Stimulated activated memory B cell treated with anti-CD40 and anti-IgM and Interleukin-4, amounts not matched to agents 10 μg/mL and 1 μg/mL and 100 μg/mL, for 72 hours (primary cell): ENCODE data around the gene TDP1.
"Not testable (repeated sequence)": the region's sequence is repeated elsewhere in the genome, so short reads cannot be mapped to it uniquely, and the experiment has no call there.

ENCODE experiments used
- ATAC-seq: fragments of 150-1000 bp; cut with Tn5 transposase; 2 replicates; pipeline ENCODE4 v1.10.0; 2021
- H3K27ac Mint-ChIP-seq: one replicate; pipeline ENCODE4 v1.8.0; 2022; ENCODE audit warnings: mild to moderate bottlenecking, mixed read lengths
- H3K27me3 Mint-ChIP-seq: one replicate; pipeline ENCODE4 v1.8.0; 2022; ENCODE audit warnings: mixed read lengths
- H3K36me3 Mint-ChIP-seq: one replicate; pipeline ENCODE4 v1.8.0; 2022; ENCODE audit warnings: mixed read lengths
- H3K4me1 Mint-ChIP-seq: one replicate; pipeline ENCODE4 v1.8.0; 2022; ENCODE audit warnings: mixed read lengths
- H3K4me3 Mint-ChIP-seq: one replicate; pipeline ENCODE4 v1.8.0; 2022; ENCODE audit warnings: mild to moderate bottlenecking, moderate library complexity, mixed read lengths
- H3K9me3 Mint-ChIP-seq: one replicate; pipeline ENCODE4 v1.8.0; 2022; ENCODE audit warnings: mixed read lengths

The TDP1 gene

GRCh38 chr14:89992273-89992672 is 36.5 kb downstream of the TDP1 start:
- ATAC-seq, result no peak
- Mint-ChIP-seq H3K36me3 (peaks cover 66% of the 10 kb centered on the region), H3K27me3 (no peaks in the 10 kb centered on the region), H3K9me3 (no peaks in the 10 kb centered on the region), H3K4me1 (no peaks in the 10 kb centered on the region), H3K27ac (no peak overlapping the region), H3K4me3 (no peak overlapping the region)

DNA sequence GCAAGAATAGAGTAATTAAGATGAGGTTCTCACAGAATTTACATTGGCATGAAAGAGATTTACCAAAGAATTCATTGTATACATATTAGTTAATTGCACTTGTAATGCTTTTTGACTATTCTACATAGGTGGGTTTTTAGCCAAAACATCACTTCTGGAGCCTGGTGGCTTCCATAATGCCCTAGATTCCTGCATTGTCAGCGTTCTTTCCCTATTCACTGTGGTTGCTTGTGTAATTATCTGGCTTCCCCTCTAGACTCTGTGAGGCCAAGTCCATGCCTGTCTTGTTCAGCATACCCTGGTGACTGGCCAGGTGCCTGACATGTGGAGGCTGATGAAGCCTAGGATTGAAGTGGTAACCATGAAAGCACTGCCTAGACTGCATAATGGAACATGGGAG is 41.2 kb downstream of the TDP1 start:
- ATAC-seq, result no peak
- peaks cover 78% of the 10 kb centered on the region for H3K36me3 Mint-ChIP-seq
- H3K27ac Mint-ChIP-seq, result no peak overlapping the region
- no peaks in the 10 kb centered on the region for H3K27me3 Mint-ChIP-seq
- H3K9me3 Mint-ChIP-seq, result no peaks in the 10 kb centered on the region
- no peaks in the 10 kb centered on the region for H3K4me1 Mint-ChIP-seq
- no peak overlapping the region for H3K4me3 Mint-ChIP-seq

GRCh38 chr14:90000935-90001334 is 45.2 kb downstream of the TDP1 start:
- ATAC-seq, result no peak
- Mint-ChIP-seq H3K36me3 (peaks cover 79% of the 10 kb centered on the region), H3K27me3 (no peaks in the 10 kb centered on the region), H3K27ac (no peak overlapping the region), H3K4me1 (no peaks in the 10 kb centered on the region), H3K4me3 (no peak overlapping the region), H3K9me3 (no peaks in the 10 kb centered on the region)

- H3K9me3 Mint-ChIP-seq, result no peaks in the 10 kb centered on the region
- peaks cover 81% of the 10 kb centered on the region for H3K36me3 Mint-ChIP-seq
- H3K4me1 Mint-ChIP-seq, result peaks cover 5% of the 10 kb centered on the region
- H3K27ac Mint-ChIP-seq, result no peak overlapping the region
- no peaks in the 10 kb centered on the region for H3K27me3 Mint-ChIP-seq
- ATAC-seq, result no peak
- no peak overlapping the region for H3K4me3 Mint-ChIP-seq
Measured at GRCh38 chr14:90003526-90004307, 48.0 kb downstream of the TDP1 start.

DNA sequence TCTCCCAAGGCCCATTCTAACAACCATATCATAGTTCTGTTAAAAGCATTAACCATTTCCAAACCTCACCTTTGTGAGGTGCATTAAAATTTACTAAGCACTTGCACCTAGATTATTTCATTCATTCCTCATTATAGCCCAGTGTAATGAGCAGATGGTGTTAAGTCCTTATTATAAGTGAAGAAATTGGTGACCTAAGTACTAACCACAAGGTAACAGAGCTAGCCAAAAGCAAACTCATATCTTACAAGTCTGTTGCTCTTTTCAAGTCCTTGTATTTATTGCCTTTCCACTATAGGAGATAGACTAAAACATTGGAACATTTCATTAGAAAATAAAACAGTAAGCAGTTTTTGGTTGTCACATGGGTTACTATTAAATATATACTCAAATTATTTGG is 49.7 kb downstream of the TDP1 start:
- H3K27me3 Mint-ChIP-seq, result no peaks in the 10 kb centered on the region
- H3K36me3 Mint-ChIP-seq, result peaks cover 88% of the 10 kb centered on the region
- ATAC-seq, result no peak

GRCh38 chr14:90005939-90006530 is 50.3 kb downstream of the TDP1 start:
- peaks cover 90% of the 10 kb centered on the region for H3K36me3 Mint-ChIP-seq
- no peaks in the 10 kb centered on the region for H3K27me3 Mint-ChIP-seq
- no peak for ATAC-seq
- no peak overlapping the region for H3K27ac Mint-ChIP-seq
- peaks cover 2% of the 10 kb centered on the region for H3K9me3 Mint-ChIP-seq
- peaks cover 5% of the 10 kb centered on the region for H3K4me1 Mint-ChIP-seq
- no peak overlapping the region for H3K4me3 Mint-ChIP-seq

More for the DNA sequence above, 49.7 kb downstream of the TDP1 start:
- H3K9me3 Mint-ChIP-seq, result no peaks in the 10 kb centered on the region
- H3K4me3 Mint-ChIP-seq, result no peak overlapping the region
- H3K4me1 Mint-ChIP-seq, result peaks cover 5% of the 10 kb centered on the region
- no peak overlapping the region for H3K27ac Mint-ChIP-seq

DNA sequence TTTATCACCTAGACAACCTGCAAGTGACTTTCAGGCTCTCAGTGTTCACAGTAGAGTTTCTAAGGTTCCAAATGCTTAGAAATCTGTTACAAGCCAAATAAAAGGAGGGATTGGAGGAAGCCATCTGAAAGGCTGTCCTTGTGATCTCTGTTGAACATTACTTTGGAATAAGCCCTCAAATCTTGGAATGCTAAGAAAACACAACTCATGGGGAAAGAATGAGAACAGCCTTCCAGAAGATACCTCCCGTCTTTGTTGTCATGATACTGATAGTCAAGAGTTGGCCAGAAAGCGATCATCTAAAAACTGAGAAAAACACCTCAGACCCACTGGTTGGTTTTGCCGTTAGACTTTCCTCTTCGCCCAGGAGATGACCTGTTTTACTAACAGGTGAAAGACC is 61.6 kb downstream of the TDP1 start:
- no peak for ATAC-seq
- H3K9me3 Mint-ChIP-seq, result peaks cover 5% of the 10 kb centered on the region
- H3K27me3 Mint-ChIP-seq, result no peaks in the 10 kb centered on the region
- H3K27ac Mint-ChIP-seq, result no peak overlapping the region
- H3K4me3 Mint-ChIP-seq, result no peak overlapping the region
- peaks cover 81% of the 10 kb centered on the region for H3K36me3 Mint-ChIP-seq
- no peaks in the 10 kb centered on the region for H3K4me1 Mint-ChIP-seq

DNA sequence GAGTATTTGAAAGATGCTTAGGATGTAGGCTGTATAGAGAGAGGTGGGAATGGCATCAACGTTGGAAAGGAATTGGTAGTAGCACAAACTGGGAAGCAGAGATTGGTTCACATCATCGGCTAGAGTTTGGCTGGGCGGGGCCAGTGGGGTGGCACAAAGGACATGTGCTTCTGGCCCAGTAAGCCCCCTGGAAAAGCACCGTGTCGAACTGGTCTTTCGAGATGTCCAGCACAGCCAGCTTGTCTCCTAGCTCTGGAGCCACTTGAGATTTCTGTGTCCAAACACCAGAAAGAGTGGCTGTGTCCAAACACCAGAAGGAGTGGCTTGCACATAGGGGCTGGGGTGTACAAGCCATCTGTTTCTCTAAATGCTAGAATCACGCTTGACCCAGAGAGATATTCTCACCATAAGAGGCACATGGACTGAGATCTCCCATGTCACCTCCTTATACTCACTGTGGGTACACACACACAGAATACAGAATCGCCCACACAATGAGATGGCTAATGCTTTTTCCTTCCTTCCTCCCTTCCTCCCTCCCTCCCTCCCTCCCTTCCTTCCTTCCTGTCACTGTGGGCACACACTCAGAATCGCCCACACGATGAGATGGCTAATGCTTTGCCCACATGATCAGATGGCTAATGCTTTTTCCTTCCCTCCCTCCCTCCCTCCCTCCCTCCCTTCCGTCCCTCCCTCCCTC is 64.2 kb downstream of the TDP1 start:
- no peaks in the 10 kb centered on the region for H3K4me1 Mint-ChIP-seq
- H3K4me3 Mint-ChIP-seq, result no peak overlapping the region
- no peak overlapping the region for H3K27ac Mint-ChIP-seq
- no peaks in the 10 kb centered on the region for H3K9me3 Mint-ChIP-seq
- ATAC-seq, result no peak
- H3K36me3 Mint-ChIP-seq, result peaks cover 90% of the 10 kb centered on the region
- H3K27me3 Mint-ChIP-seq, result no peaks in the 10 kb centered on the region

GRCh38 chr14:90023176-90023896 is 67.6 kb downstream of the TDP1 start:
- peaks cover 3% of the 10 kb centered on the region for H3K9me3 Mint-ChIP-seq
- H3K36me3 Mint-ChIP-seq, result peaks cover 84% of the 10 kb centered on the region
- H3K4me1 Mint-ChIP-seq, result no peaks in the 10 kb centered on the region
- no peak for ATAC-seq
- no peak overlapping the region for H3K27ac Mint-ChIP-seq
- no peak overlapping the region for H3K4me3 Mint-ChIP-seq
- no peaks in the 10 kb centered on the region for H3K27me3 Mint-ChIP-seq

DNA sequence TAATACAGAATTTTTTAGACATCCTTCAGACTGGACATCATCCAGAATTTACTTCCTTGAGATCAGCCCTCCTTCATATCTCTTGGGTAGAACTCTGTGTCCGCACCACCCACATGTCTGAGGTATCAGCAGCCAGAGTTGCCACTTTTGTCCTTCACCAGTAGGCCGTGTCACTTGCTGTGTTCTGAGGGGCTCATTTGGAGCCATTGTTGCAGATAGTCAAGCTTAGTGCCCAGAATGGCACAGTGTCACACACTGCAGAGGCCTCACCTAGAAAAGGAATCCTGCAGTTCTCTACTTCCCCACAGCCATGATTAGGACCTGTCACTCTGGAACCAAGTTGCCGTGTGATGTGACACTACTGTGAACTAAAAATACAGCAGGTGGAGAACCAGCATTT is 69.2 kb downstream of the TDP1 start:
- H3K4me3 Mint-ChIP-seq, result no peak overlapping the region
- no peaks in the 10 kb centered on the region for H3K4me1 Mint-ChIP-seq
- peaks cover 70% of the 10 kb centered on the region for H3K36me3 Mint-ChIP-seq
- H3K9me3 Mint-ChIP-seq, result peaks cover 3% of the 10 kb centered on the region
- ATAC-seq, result no peak
- no peaks in the 10 kb centered on the region for H3K27me3 Mint-ChIP-seq
- H3K27ac Mint-ChIP-seq, result no peak overlapping the region

- ATAC-seq, H3K27me3 Mint-ChIP-seq, H3K27ac Mint-ChIP-seq, H3K9me3 Mint-ChIP-seq, H3K4me3 Mint-ChIP-seq, H3K4me1 Mint-ChIP-seq: not testable (repeated sequence)
- H3K36me3 Mint-ChIP-seq, result peaks cover 70% of the 10 kb centered on the region
Measured at GRCh38 chr14:90026608-90027007, 70.9 kb downstream of the TDP1 start.

DNA sequence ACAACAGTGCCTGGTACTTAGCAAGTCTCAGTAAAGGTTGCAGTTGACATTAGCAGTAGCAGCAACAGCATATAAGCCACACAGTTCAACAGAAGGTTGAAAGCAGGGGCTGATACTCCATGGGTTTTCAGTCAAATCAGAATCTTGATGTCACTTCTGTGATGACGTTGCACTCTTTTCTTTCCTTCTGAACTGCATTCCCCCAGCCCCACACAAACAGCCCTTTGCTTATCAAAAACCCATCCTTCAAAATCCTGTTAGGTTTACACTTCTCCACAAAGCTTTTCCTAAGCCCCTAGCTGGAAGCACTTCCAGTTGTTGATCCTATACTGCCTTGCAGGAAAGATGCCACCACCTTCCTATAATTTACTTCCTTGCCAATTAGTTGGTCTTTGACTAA is 72.1 kb downstream of the TDP1 start:
- H3K27ac Mint-ChIP-seq, result no peak overlapping the region

DNA sequence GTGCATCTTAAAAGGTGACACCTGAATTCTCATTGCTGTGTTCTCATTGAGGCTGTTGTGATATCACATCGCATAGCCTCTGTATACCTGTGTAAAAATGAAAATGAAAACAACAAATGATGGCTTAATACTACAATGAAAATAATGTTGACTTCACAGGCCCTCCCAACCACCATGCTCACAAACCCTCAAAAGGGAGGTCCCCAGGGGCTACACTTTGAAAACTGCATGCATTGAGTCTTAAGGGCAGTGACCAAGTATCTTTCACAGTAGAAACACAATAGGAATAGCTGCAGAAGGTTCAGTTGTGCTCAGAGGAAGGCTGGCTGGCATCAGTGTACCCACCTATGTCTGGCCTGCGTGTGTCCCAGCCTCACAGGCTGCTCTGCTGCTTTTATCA is 78.4 kb downstream of the TDP1 start:
- Mint-ChIP-seq H3K27ac (no peak overlapping the region), H3K27me3 (no peaks in the 10 kb centered on the region), H3K36me3 (peaks cover 71% of the 10 kb centered on the region), H3K4me1 (peaks cover 7% of the 10 kb centered on the region), H3K9me3 (no peaks in the 10 kb centered on the region), H3K4me3 (no peak overlapping the region)
- ATAC-seq, result no peak

More for the DNA sequence above, 72.1 kb downstream of the TDP1 start:
- H3K36me3 Mint-ChIP-seq, result peaks cover 70% of the 10 kb centered on the region
- ATAC-seq, result no peak
- peaks cover 3% of the 10 kb centered on the region for H3K9me3 Mint-ChIP-seq
- no peak overlapping the region for H3K4me3 Mint-ChIP-seq
- no peaks in the 10 kb centered on the region for H3K27me3 Mint-ChIP-seq
- no peaks in the 10 kb centered on the region for H3K4me1 Mint-ChIP-seq

- H3K4me1 Mint-ChIP-seq, result peaks cover 7% of the 10 kb centered on the region
- peaks cover 77% of the 10 kb centered on the region for H3K36me3 Mint-ChIP-seq
- H3K27ac Mint-ChIP-seq, result no peak overlapping the region
Measured at GRCh38 chr14:90034835-90035525, 79.3 kb downstream of the TDP1 start.

More at GRCh38 chr14:90034835-90035525, 79.3 kb downstream of the TDP1 start:
- no peak overlapping the region for H3K4me3 Mint-ChIP-seq
- ATAC-seq, result no peak
- H3K9me3 Mint-ChIP-seq, result no peaks in the 10 kb centered on the region
- H3K27me3 Mint-ChIP-seq, result no peaks in the 10 kb centered on the region
